AG04450 (cell line): ENCODE data around the gene TSPAN14. TPM values are rescaled to one million over a fixed set of nuclear protein-coding genes. Genes with fewer than 3 reads are reported as not detected.

Experiments used
- CTCF ChIA-PET: fragments of 300-600, 350-600 bp; formaldehyde crosslinking; extraction: SDS; loops from one replicate; lab custom pipeline; 2022; ENCODE audit warnings: antibody characterized with exemption, inconsistent platforms; lab: Charles Lee
- POLR2A ChIA-PET: fragments of 350-600 bp; formaldehyde crosslinking; extraction: SDS; loops from one replicate; lab custom pipeline; 2021; ENCODE audit warnings: antibody characterized with exemption, inconsistent platforms; lab: Yijun Ruan, JAX
- DNase-seq: peaks from one replicate; pipeline ENCODE4 v3.0.0-alpha.2; 2011; ENCODE audit warnings: low read depth, low spot score
- H3K27ac ChIP-seq: one replicate; pipeline ENCODE4 v1.5.1; 2012; ENCODE audit warnings: low read depth, low read length, control low read depth
- H3K27me3 ChIP-seq: one replicate; pipeline ENCODE4 v1.6.0; 2012; ENCODE audit warnings: low read length; ENCODE audit not compliant: control insufficient read depth, insufficient read depth
- H3K4me3 ChIP-seq: 2 replicates; pipeline ENCODE4 v1.5.1; 2011; ENCODE audit warnings: mild to moderate bottlenecking, low read depth, low read length, control low read depth
- H3K9me3 ChIP-seq: 2 replicates; pipeline ENCODE4 v1.5.1; 2012; ENCODE audit warnings: low read length; ENCODE audit not compliant: control insufficient read depth, insufficient read depth
- CTCF ChIP-seq: IDR thresholded peaks from 2 replicates; pipeline ENCODE4 v1.5.1; 2011; ENCODE audit warnings: low read depth, low read length, control low read depth, inconsistent platforms
- polyA plus RNA-seq: library from polyadenylated mRNA; depleted of rRNA; stranded (reverse); fragments of >200 nt; gene quantifications from 2 replicates; pipeline ENCODE4 v1.2.3, GENCODE V29; 2011

TSPAN14 gene
- polyA plus RNA-seq, 1 experiment = 27.3 TPM

GRCh38 chr10:80539421-80540031, 85.4 kb downstream of the TSPAN14 start:
- DNase-seq = no peak
- Histone ChIP-seq H3K4me3 (no peak overlapping the region), H3K27ac (no peak overlapping the region), H3K27me3 (peaks cover 10% of the 10 kb centered on the region), H3K9me3 (peaks cover 10% of the 10 kb centered on the region; the same call in 1 of the 2 replicates)
- ChIA-PET POLR2A (no interaction called here), CTCF (interaction anchor here (1.1 to 1.5 kb wide), 2 partner anchors 34 to 123 kb away, joined by 3 read pairs; no protein-coding TSS in a partner anchor)
- TF ChIP-seq CTCF = no peak

GRCh38 chr10:80540136-80540535, 86.0 kb downstream of the TSPAN14 start:
- TF ChIP-seq CTCF = no peak
- POLR2A ChIA-PET = no interaction called here
- H3K4me3 ChIP-seq = no peak overlapping the region
- H3K9me3 ChIP-seq = peaks cover 10% of the 10 kb centered on the region; the same call in 1 of the 2 replicates
- DNase-seq = no peak
- H3K27ac ChIP-seq = no peak overlapping the region
- CTCF ChIA-PET = interaction anchor here (1.1 to 1.5 kb wide), 2 partner anchors 34 to 123 kb away, joined by 3 read pairs; no protein-coding TSS in a partner anchor
- peaks cover 12% of the 10 kb centered on the region for H3K27me3 ChIP-seq

- no peak for DNase-seq
- TF ChIP-seq CTCF = no peak
- Histone ChIP-seq H3K27me3 (peaks cover 12% of the 10 kb centered on the region), H3K27ac (no peak overlapping the region), H3K4me3 (no peak overlapping the region), H3K9me3 (peaks cover 8% of the 10 kb centered on the region; the same call in 1 of the 2 replicates)
- ChIA-PET POLR2A (no interaction called here), CTCF (interaction anchor here (1.1 to 1.5 kb wide), 2 partner anchors 35 to 122 kb away, joined by 3 read pairs; no protein-coding TSS in a partner anchor)
These were observed 86.5 kb downstream of the TSPAN14 start for GRCh38 chr10:80540618-80540980.

DNA sequence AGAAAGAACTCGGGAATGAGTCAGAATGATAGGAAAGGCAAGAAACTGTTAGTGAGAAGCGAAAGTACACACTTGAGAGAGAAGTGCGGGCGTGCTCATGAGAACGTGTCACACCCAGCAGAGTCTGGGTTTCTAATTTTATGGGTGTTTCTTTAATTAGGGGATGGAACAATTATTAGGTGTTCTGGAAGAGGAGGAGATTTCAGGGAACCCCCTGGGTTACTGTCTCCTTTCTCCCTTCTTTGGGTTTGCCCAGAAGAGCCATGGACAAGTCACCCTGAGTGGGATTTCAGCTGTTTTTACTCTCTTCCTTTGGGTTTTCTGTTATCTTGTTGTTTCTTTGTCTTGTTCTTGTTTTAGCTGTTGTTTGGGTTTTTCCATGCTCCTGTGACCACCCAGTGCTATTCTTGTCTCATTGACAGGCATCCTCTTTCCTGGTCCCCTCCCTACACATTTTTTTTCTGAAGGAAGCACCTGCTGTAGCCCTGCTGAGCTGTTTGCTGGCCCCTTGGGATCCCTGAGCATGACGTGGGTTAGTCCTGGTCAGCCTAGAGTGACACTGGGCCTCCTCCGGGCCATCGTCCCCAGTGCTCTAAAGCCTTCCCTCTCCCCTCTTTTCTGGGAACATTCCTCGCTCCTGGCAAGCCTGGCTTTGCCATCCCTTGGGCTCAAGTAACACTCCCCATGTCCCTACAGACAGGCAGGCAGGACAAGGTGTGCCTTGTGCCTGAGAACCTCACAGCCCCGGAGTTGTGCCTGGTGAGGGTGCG, 87.1 kb downstream of the TSPAN14 start:
- H3K27ac ChIP-seq = no peak overlapping the region
- DNase-seq = no peak
- H3K9me3 ChIP-seq = peaks cover 3% of the 10 kb centered on the region; the same call in 1 of the 2 replicates
- ChIA-PET CTCF (interaction anchor here (1.0 to 1.5 kb wide), 3 partner anchors 35 to 122 kb away, joined by 3 read pairs; no protein-coding TSS in a partner anchor), POLR2A (no interaction called here)
- TF ChIP-seq CTCF = no peak
- peaks cover 10% of the 10 kb centered on the region for H3K27me3 ChIP-seq
- no peak overlapping the region for H3K4me3 ChIP-seq

- DNase-seq = no peak
- CTCF ChIA-PET = interaction anchor here (1.0 kb wide), 1 partner anchor 98 kb away, joined by 3 read pairs; no protein-coding TSS in a partner anchor
- POLR2A ChIA-PET = no interaction called here
These were observed 87.9 kb downstream of the TSPAN14 start for GRCh38 chr10:80542053-80542452.

More at GRCh38 chr10:80542053-80542452, 87.9 kb downstream of the TSPAN14 start:
- Histone ChIP-seq H3K27ac (no peak overlapping the region), H3K9me3 (no peaks in the 10 kb centered on the region; the same call in 1 of the 2 replicates), H3K27me3 (peaks cover 10% of the 10 kb centered on the region), H3K4me3 (no peak overlapping the region)
- no peak for TF ChIP-seq CTCF
